SU-DHL-6 (cell line): ENCODE measurements around the gene NOBOX.

ENCODE experiments used
- H2AFZ ChIP-seq: fragments of 200-600 bp; sonication (generic); 2 replicates; pipeline ENCODE4 v1.6.1; 2014; ENCODE audit warnings: low read depth, mild to moderate bottlenecking, moderate library complexity, mixed read lengths, antibody characterized with exemption, low read length; ENCODE audit not compliant: severe bottlenecking
- H3F3A ChIP-seq: fragments of 200-600 bp; shearing (Covaris generic); 2 replicates; pipeline ENCODE4 v1.6.0; 2016; ENCODE audit warnings: antibody characterized with exemption, mild to moderate bottlenecking; ENCODE audit not compliant: insufficient read depth
- H3K27ac ChIP-seq: fragments of 200-600 bp; sonication (generic); 2 replicates; pipeline ENCODE4 v1.5.1; 2016; ENCODE audit warnings: low read depth, mild to moderate bottlenecking, low read length, moderate library complexity, mixed read lengths
- H3K27me3 ChIP-seq: fragments of 200-600 bp; sonication (generic), shearing (Covaris generic); 2 replicates; pipeline ENCODE4 v1.6.0; 2014; ENCODE audit warnings: mild to moderate bottlenecking, low read length
- H3K36me3 ChIP-seq: fragments of 200-600 bp; sonication (generic); 2 replicates; pipeline ENCODE4 v1.6.1; 2014; ENCODE audit warnings: mild to moderate bottlenecking, low read length, mixed read lengths
- H3K4me2 ChIP-seq: fragments of 300-600, 200-600 bp; shearing (Covaris generic), sonication (generic); 2 replicates; pipeline ENCODE4 v1.6.0; 2014; ENCODE audit warnings: low read length, low read depth, mild to moderate bottlenecking; ENCODE audit not compliant: poor library complexity, severe bottlenecking
- H3K4me3 ChIP-seq: fragments of 200-600 bp; sonication (generic); 2 replicates; pipeline ENCODE4 v1.5.1; 2014; ENCODE audit warnings: antibody characterized with exemption, low read length, mild to moderate bottlenecking, mixed read lengths; ENCODE audit not compliant: insufficient read depth, poor library complexity, severe bottlenecking
- H3K79me2 ChIP-seq: fragments of 200-600 bp; sonication (generic); 2 replicates; pipeline ENCODE4 v1.6.1; 2014; ENCODE audit warnings: mild to moderate bottlenecking, low read length, moderate library complexity; ENCODE audit not compliant: insufficient read depth
- H3K9ac ChIP-seq: fragments of 200-600 bp; sonication (generic); 2 replicates; pipeline ENCODE4 v1.7.0; 2014; ENCODE audit warnings: mild to moderate bottlenecking, low read length
- H3K9me2 ChIP-seq: fragments of 200-600 bp; sonication (generic); replicated peaks from 2 replicates; pipeline ENCODE4 v1.6.1; 2014; ENCODE audit warnings: low read length; ENCODE audit not compliant: insufficient read depth
- H3K9me3 ChIP-seq: fragments of 200-600 bp; sonication (generic); 2 replicates; pipeline ENCODE4 v1.6.1; 2014; ENCODE audit warnings: low read length, mixed read lengths; ENCODE audit not compliant: insufficient read depth
- H4K20me1 ChIP-seq: fragments of 200-600 bp; sonication (generic); 2 replicates; pipeline ENCODE4 v1.6.1; 2014; ENCODE audit warnings: low read depth, mild to moderate bottlenecking, antibody characterized with exemption, low read length, moderate library complexity, mixed read lengths
- CTCF ChIP-seq: fragments of 200-600 bp; sonication (generic); IDR thresholded peaks from one replicate; pipeline ENCODE4 v1.5.1; 2017; ENCODE audit warnings: antibody characterized with exemption, mild to moderate bottlenecking, low read length, moderate library complexity; ENCODE audit not compliant: insufficient read depth, poor library complexity, severe bottlenecking
- EZH2phosphoT487 ChIP-seq: fragments of 200-600 bp; sonication (generic), shearing (Covaris generic); conservative IDR thresholded peaks from 2 replicates; pipeline ENCODE4 v1.6.1; 2018; ENCODE audit warnings: mild to moderate bottlenecking, antibody characterized with exemption, low read length, moderate library complexity, mixed read lengths

The NOBOX gene

GRCh38 chr7:144439717-144440205 lies 36.3 kb upstream of the NOBOX start:
- H3K9me3 ChIP-seq, result no peaks in the 10 kb centered on the region
- H2AFZ ChIP-seq, result no peak overlapping the region
- H3K27me3 ChIP-seq, result no peaks in the 10 kb centered on the region
- no peaks in the 10 kb centered on the region for H3K79me2 ChIP-seq
- H3K27ac ChIP-seq, result no peak overlapping the region
- H3K4me3 ChIP-seq, result no peak overlapping the region
- H3K9ac ChIP-seq, result no peak overlapping the region
- H3K36me3 ChIP-seq, result no peaks in the 10 kb centered on the region
- H4K20me1 ChIP-seq, result no peaks in the 10 kb centered on the region
- no peak overlapping the region for H3K4me2 ChIP-seq
- TF ChIP-seq EZH2phosphoT487 (no peak), CTCF (no peak)
- H3F3A ChIP-seq, result no peaks in the 10 kb centered on the region
- H3K9me2 ChIP-seq, result no peaks in the 10 kb centered on the region

GRCh38 chr7:144438759-144439158 lies 35.3 kb upstream of the NOBOX start:
- H3K36me3 ChIP-seq, result no peaks in the 10 kb centered on the region
- no peaks in the 10 kb centered on the region for H4K20me1 ChIP-seq
- H3K4me3 ChIP-seq, result no peak overlapping the region
- H3K9ac ChIP-seq, result no peak overlapping the region
- TF ChIP-seq CTCF, result no peak
- H3F3A ChIP-seq, result no peaks in the 10 kb centered on the region
- H3K27ac ChIP-seq, result no peak overlapping the region
- H3K9me2 ChIP-seq, result no peaks in the 10 kb centered on the region
- H3K79me2 ChIP-seq, result no peaks in the 10 kb centered on the region
- no peak overlapping the region for H3K4me2 ChIP-seq
- H3K9me3 ChIP-seq, result no peaks in the 10 kb centered on the region
- H2AFZ ChIP-seq, result no peak overlapping the region
- H3K27me3 ChIP-seq, result no peaks in the 10 kb centered on the region

- H3K9me2 ChIP-seq, result no peaks in the 10 kb centered on the region
- no peak overlapping the region for H2AFZ ChIP-seq
- no peaks in the 10 kb centered on the region for H3K9me3 ChIP-seq
- no peaks in the 10 kb centered on the region for H3K36me3 ChIP-seq
- H4K20me1 ChIP-seq, result no peaks in the 10 kb centered on the region
- no peak overlapping the region for H3K9ac ChIP-seq
- no peak overlapping the region for H3K4me3 ChIP-seq
- no peaks in the 10 kb centered on the region for H3K27me3 ChIP-seq
- no peak overlapping the region for H3K4me2 ChIP-seq
- TF ChIP-seq EZH2phosphoT487 (no peak), CTCF (peak; percentile 30)
- H3F3A ChIP-seq, result no peaks in the 10 kb centered on the region
- H3K79me2 ChIP-seq, result no peaks in the 10 kb centered on the region
- H3K27ac ChIP-seq, result no peak overlapping the region
These were observed 34.1 kb upstream of the NOBOX start for GRCh38 chr7:144437370-144438191.
